Endodermal cell (in vitro differentiated cells): ENCODE data around the gene KRT6B. TPM values are rescaled to one million over a fixed set of nuclear protein-coding genes. Genes with fewer than 3 reads are reported as not detected.

Experiments used
- DNase-seq: peaks from one replicate; pipeline ENCODE4 v3.0.0-alpha.2; 2017
- H3K27ac ChIP-seq: 2 replicates; pipeline ENCODE4 v1.5.1; 2013; ENCODE audit warnings: mild to moderate bottlenecking, low read depth, low read length, moderate library complexity
- H3K27me3 ChIP-seq: 2 replicates; pipeline ENCODE4 v1.6.1; 2013; ENCODE audit warnings: mild to moderate bottlenecking, low read length, moderate library complexity; ENCODE audit not compliant: insufficient read depth, control insufficient read depth, poor library complexity, severe bottlenecking
- H3K36me3 ChIP-seq: 2 replicates; pipeline ENCODE4 v1.7.0; 2013; ENCODE audit warnings: mild to moderate bottlenecking, low read length, moderate library complexity; ENCODE audit not compliant: control insufficient read depth, insufficient read depth
- H3K4me1 ChIP-seq: one replicate; pipeline ENCODE4 v1.7.0; 2013; ENCODE audit warnings: low read length; ENCODE audit not compliant: control insufficient read depth, insufficient read depth
- H3K4me3 ChIP-seq: 2 replicates; pipeline ENCODE4 v1.5.1; 2013; ENCODE audit warnings: mild to moderate bottlenecking, low read length, moderate library complexity
- H3K9ac ChIP-seq: 2 replicates; pipeline ENCODE4 v1.6.1; 2013; ENCODE audit warnings: mild to moderate bottlenecking, low read length, moderate library complexity; ENCODE audit not compliant: poor library complexity, severe bottlenecking; ENCODE audit errors: extremely low read depth
- H3K9me3 ChIP-seq: 2 replicates; pipeline ENCODE4 v1.6.1; 2013; ENCODE audit warnings: mild to moderate bottlenecking, low read length, moderate library complexity; ENCODE audit not compliant: control insufficient read depth
- H3K27ac Mint-ChIP-seq: 2 replicates; pipeline ENCODE4 v1.8.0; 2020; ENCODE audit warnings: mixed read lengths
- H3K27me3 Mint-ChIP-seq: 2 replicates; pipeline ENCODE4 v1.8.0; 2021; ENCODE audit warnings: mild to moderate bottlenecking, mixed read lengths; ENCODE audit not compliant: insufficient read depth
- H3K36me3 Mint-ChIP-seq: 2 replicates; pipeline ENCODE4 v1.8.0; 2020; ENCODE audit warnings: low read depth, mixed read lengths
- H3K4me1 Mint-ChIP-seq: 2 replicates; pipeline ENCODE4 v1.8.0; 2020; ENCODE audit warnings: mixed read lengths
- H3K4me3 Mint-ChIP-seq: 2 replicates; pipeline ENCODE4 v1.8.0; 2020; ENCODE audit warnings: mild to moderate bottlenecking, moderate library complexity, mixed read lengths
- H3K9me3 Mint-ChIP-seq: 2 replicates; pipeline ENCODE4 v1.8.0; 2020; ENCODE audit warnings: mild to moderate bottlenecking, mixed read lengths
- CTCF ChIP-seq: fragments of 200-600 bp; sonication (generic); conservative IDR thresholded peaks from 2 replicates; pipeline ENCODE4 v1.5.0; 2021; ENCODE audit warnings: antibody characterized with exemption, mild to moderate bottlenecking
- WGBS, 2 experiments: methylation state at CpG; one replicate each; pipeline versions ENCODE4 v1.1.5 to v1.1.7; 2013; ENCODE audit warnings: missing lambda C conversion rate in 2 of 2, mixed read lengths in 1 of 2; ENCODE audit not compliant: insufficient coverage in 1 of 2, insufficient read length in 1 of 2; 5-methylcytosine and 5-hydroxymethylcytosine counted together
- total RNA-seq, 2 donors: library from RNA; stranded (reverse); fragmentation: NEBNext Ultra II Directional in 1 of 2; extraction: Animal tissue kit (Norgen Biotek cat#: 25700) in 1 of 2; gene quantifications; 2 replicates in 1 of 2; 3 replicates in 1 of 2; pipeline ENCODE4 v1.2.1, GENCODE V29; 2021

KRT6B gene
- total RNA-seq, 2 donors from 2014 or later, result not detected

GRCh38 chr12:52425466-52425865 is 26.5 kb downstream of the KRT6B start:
- H3K4me1 Mint-ChIP-seq, result no peaks in the 10 kb centered on the region
- H3K27ac Mint-ChIP-seq, result no peak overlapping the region
- H3K4me3 Mint-ChIP-seq, result no peak overlapping the region
- H3K36me3 Mint-ChIP-seq, result no peaks in the 10 kb centered on the region
- no peak for TF ChIP-seq CTCF
- no peak overlapping the region for H3K4me3 ChIP-seq
- H3K9me3 ChIP-seq, result no peaks in the 10 kb centered on the region
- no peaks in the 10 kb centered on the region for H3K9me3 Mint-ChIP-seq
- WGBS, 2 experiments, result 89 to 91% methylated on average over 4 to 5 of the region's 5 CpGs
- H3K27me3 ChIP-seq, result no peaks in the 10 kb centered on the region
- DNase-seq, result no peak
- H3K9ac ChIP-seq, result no peak overlapping the region
- peaks cover 16% of the 10 kb centered on the region for H3K27me3 Mint-ChIP-seq
- H3K36me3 ChIP-seq, result no peaks in the 10 kb centered on the region
- no peaks in the 10 kb centered on the region for H3K4me1 ChIP-seq
- no peak overlapping the region for H3K27ac ChIP-seq

- Mint-ChIP-seq H3K9me3 (no peaks in the 10 kb centered on the region), H3K4me3 (no peak overlapping the region), H3K36me3 (no peaks in the 10 kb centered on the region), H3K27ac (no peak overlapping the region), H3K4me1 (no peaks in the 10 kb centered on the region), H3K27me3 (peaks cover 4% of the 10 kb centered on the region)
- Histone ChIP-seq H3K9me3 (no peaks in the 10 kb centered on the region), H3K36me3 (no peaks in the 10 kb centered on the region), H3K27me3 (no peaks in the 10 kb centered on the region), H3K4me1 (no peaks in the 10 kb centered on the region), H3K9ac (no peak overlapping the region), H3K27ac (no peak overlapping the region), H3K4me3 (no peak overlapping the region)
- DNase-seq, result no peak
- no peak for TF ChIP-seq CTCF
- WGBS, 2 experiments, result 85 to 88% methylated on average over 5 to 11 of the region's 11 CpGs
These were observed 28.1 kb downstream of the KRT6B start for GRCh38 chr12:52423661-52424500.

GRCh38 chr12:52423035-52423434 is 28.9 kb downstream of the KRT6B start:
- no peak overlapping the region for H3K9ac ChIP-seq
- Mint-ChIP-seq H3K27me3 (peaks cover 4% of the 10 kb centered on the region), H3K36me3 (no peaks in the 10 kb centered on the region), H3K4me3 (no peak overlapping the region), H3K27ac (no peak overlapping the region), H3K9me3 (no peaks in the 10 kb centered on the region), H3K4me1 (no peaks in the 10 kb centered on the region)
- no peaks in the 10 kb centered on the region for H3K9me3 ChIP-seq
- H3K36me3 ChIP-seq, result no peaks in the 10 kb centered on the region
- no peaks in the 10 kb centered on the region for H3K27me3 ChIP-seq
- 80 to 87% methylated on average over 3 to 6 of the region's 6 CpGs for WGBS, 2 experiments
- no peaks in the 10 kb centered on the region for H3K4me1 ChIP-seq
- H3K4me3 ChIP-seq, result no peak overlapping the region
- no peak for TF ChIP-seq CTCF
- DNase-seq, result no peak
- H3K27ac ChIP-seq, result no peak overlapping the region
